ENCODE data around the gene SMPD3. TPM values are rescaled to one million over a fixed set of nuclear protein-coding genes. Genes with fewer than 3 reads are reported as not detected.

Gene SMPD3
- total and polyA plus RNA-seq, 2 donors (not counting 3 experiments of a cell fraction or from before 2014, with no cell fraction given) = not detected

GRCh38 chr16:68377221-68377620 is 71.1 kb downstream of the SMPD3 start:
- Histone ChIP-seq H3K9ac (replicated peaks; ENCODE audit: extremely low read depth, insufficient read depth, low read length) (no peak overlapping the region), H3K4me1 (ENCODE audit: control insufficient read depth, extremely low read depth, insufficient read depth, low read length) (no peaks in the 10 kb centered on the region), H2AFZ (ENCODE audit: low read depth, low read length) (no peak overlapping the region), H4K20me1 (replicated peaks; ENCODE audit: control insufficient read depth, extremely low read depth, insufficient read depth, low read length) (no peaks in the 10 kb centered on the region), H3K27ac (ENCODE audit: insufficient read depth, low read depth, low read length) (no peak overlapping the region), H3K27me3 (ENCODE audit: control insufficient read depth in 2 of 2, insufficient read depth in 2 of 2, low read length in 2 of 2) (no peaks in the 10 kb centered on the region), H3K36me3 (ENCODE audit: control insufficient read depth in 2 of 2, extremely low read depth in 1 of 2, insufficient read depth in 2 of 2, low read length in 2 of 2) (no peaks in the 10 kb centered on the region), H3K4me2 (ENCODE audit: insufficient read depth, low read length) (no peak overlapping the region), H3K9me1 (replicated peaks; ENCODE audit: control insufficient read depth, extremely low read depth, insufficient read depth, low read length) (no peaks in the 10 kb centered on the region), H3K79me2 (ENCODE audit: control insufficient read depth, insufficient read depth, low read length) (no peaks in the 10 kb centered on the region), H3K9me3 (replicated peaks; ENCODE audit: control insufficient read depth, insufficient read depth, low read length) (no peaks in the 10 kb centered on the region), H3K4me3 (replicated peaks in 1 of 3; ENCODE audit: insufficient read depth in 1 of 3, low read depth in 1 of 3, low read length in 3 of 3) (no peak overlapping the region)
- no TSS peak for BruUV-seq (replicated peaks)
- intact Hi-C loops (cut with micrococcal nuclease) = no loop called here
- TF ChIP-seq GATA2 (IDR thresholded peaks at IDR 0.05; ENCODE audit: insufficient read depth, insufficient read length, low read depth, low read length) (no peak), POLR2A (IDR thresholded peaks at IDR 0.05; ENCODE audit: low read depth, low read length) (no peak), JUN (IDR thresholded peaks at IDR 0.05; ENCODE audit: borderline replicate concordance, insufficient read depth, insufficient read length, low read depth) (no peak), CTCF (IDR thresholded peaks at IDR 0.05; ENCODE audit: extremely low read depth in 1 of 2, insufficient read depth in 1 of 2, low read depth in 1 of 2, low read length in 2 of 2) (no peak), MYC (IDR thresholded peaks at IDR 0.05; ENCODE audit: low read depth, low read length) (no peak), EZH2 (IDR thresholded peaks at IDR 0.05; ENCODE audit: borderline replicate concordance, low read depth, low read length, severe bottlenecking) (no peak), FOS (IDR thresholded peaks at IDR 0.05; ENCODE audit: borderline replicate concordance, insufficient read depth, low read length) (no peak), POLR2AphosphoS5 (IDR thresholded peaks at IDR 0.05; ENCODE audit: insufficient read depth, low read depth, low read length) (no peak), MAX (IDR thresholded peaks at IDR 0.05; ENCODE audit: insufficient read depth, insufficient read length) (no peak)
- DNase-seq (ENCODE audit: low read depth, low spot score) = no peak
- no peak for FAIRE-seq
- ChIA-PET POLR2A (no interaction called here), CTCF (interaction anchor here (0.9 kb wide), 1 partner anchor 13 kb away, joined by 3 read pairs; no protein-coding TSS in a partner anchor)
- dilution Hi-C loops (cut with MboI; ENCODE audit: extremely low pct_ligation_motif_present, low sequenced_read_pairs) = no loop called here

Measured in endothelial cell of umbilical vein (primary cell).